Neutrophil (primary cell): ENCODE measurements around the gene MAGOH.

Experiments used
- H3K27ac ChIP-seq: fragments of 200-600 bp; sonication (generic); 2 replicates; pipeline ENCODE4 v1.5.1; 2016; ENCODE audit warnings: mild to moderate bottlenecking, moderate library complexity
- H3K27me3 ChIP-seq: fragments of 200-600 bp; sonication (generic); 2 replicates; pipeline ENCODE4 v1.6.0; 2016; ENCODE audit warnings: mild to moderate bottlenecking
- H3K36me3 ChIP-seq: fragments of 200-600 bp; sonication (generic); 2 replicates; pipeline ENCODE4 v1.5.1; 2017
- H3K4me1 ChIP-seq, 2 experiments: fragments of 200-600 bp in 1 of 2; sonication (generic) in 1 of 2; 1 replicate in 1 of 2; 2 replicates in 1 of 2; pipeline versions ENCODE4 v1.5.1 to v1.6.1; 2013 to 2016; ENCODE audit warnings: low read depth in 1 of 2, low read length in 1 of 2, mild to moderate bottlenecking in 1 of 2, moderate library complexity in 1 of 2; ENCODE audit not compliant: control insufficient read depth in 1 of 2, insufficient read depth in 1 of 2
- H3K4me3 ChIP-seq, 2 experiments: fragments of 200-600 bp in 1 of 2; sonication (generic) in 1 of 2; 1 replicate in 1 of 2; 2 replicates in 1 of 2; pipeline ENCODE4 v1.5.1; 2013 to 2016; ENCODE audit warnings: low read depth in 1 of 2, low read length in 1 of 2, mild to moderate bottlenecking in 1 of 2, moderate library complexity in 1 of 2
- H3K9me3 ChIP-seq: fragments of 200-600 bp; sonication (generic); 2 replicates; pipeline ENCODE4 v1.5.1; 2016
- TF ChIP-seq, protein P1 (sequence below): fragments of 200-600 bp; sonication (generic); IDR thresholded peaks from 2 replicates; pipeline ENCODE4 v1.5.1; 2016; ENCODE audit warnings: antibody characterized with exemption

Gene MAGOH

DNA sequence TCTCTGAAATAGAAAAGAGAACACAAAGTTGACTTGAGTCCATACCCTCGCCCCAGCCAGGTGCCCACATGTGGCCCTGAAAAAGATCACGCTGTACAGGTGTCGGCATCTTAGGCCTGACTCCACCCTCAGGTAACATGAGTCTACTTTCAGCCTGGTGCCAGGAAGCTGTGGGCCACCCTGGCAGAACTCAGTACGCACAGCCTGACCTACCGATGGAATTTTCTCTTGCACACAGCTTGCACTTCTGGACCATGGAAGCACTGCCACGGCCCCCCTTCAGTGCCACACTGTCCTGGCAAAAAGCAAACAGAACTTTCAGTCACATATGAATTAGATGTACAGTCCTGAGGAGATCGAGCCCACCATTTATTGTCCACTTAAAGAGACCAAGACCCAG is 20.1 kb downstream of the MAGOH start:
- H3K36me3 ChIP-seq = peaks cover 14% of the 10 kb centered on the region
- TF ChIP-seq, protein P1, sequence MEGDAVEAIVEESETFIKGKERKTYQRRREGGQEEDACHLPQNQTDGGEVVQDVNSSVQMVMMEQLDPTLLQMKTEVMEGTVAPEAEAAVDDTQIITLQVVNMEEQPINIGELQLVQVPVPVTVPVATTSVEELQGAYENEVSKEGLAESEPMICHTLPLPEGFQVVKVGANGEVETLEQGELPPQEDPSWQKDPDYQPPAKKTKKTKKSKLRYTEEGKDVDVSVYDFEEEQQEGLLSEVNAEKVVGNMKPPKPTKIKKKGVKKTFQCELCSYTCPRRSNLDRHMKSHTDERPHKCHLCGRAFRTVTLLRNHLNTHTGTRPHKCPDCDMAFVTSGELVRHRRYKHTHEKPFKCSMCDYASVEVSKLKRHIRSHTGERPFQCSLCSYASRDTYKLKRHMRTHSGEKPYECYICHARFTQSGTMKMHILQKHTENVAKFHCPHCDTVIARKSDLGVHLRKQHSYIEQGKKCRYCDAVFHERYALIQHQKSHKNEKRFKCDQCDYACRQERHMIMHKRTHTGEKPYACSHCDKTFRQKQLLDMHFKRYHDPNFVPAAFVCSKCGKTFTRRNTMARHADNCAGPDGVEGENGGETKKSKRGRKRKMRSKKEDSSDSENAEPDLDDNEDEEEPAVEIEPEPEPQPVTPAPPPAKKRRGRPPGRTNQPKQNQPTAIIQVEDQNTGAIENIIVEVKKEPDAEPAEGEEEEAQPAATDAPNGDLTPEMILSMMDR = no peak
- no peak overlapping the region for H3K4me3 ChIP-seq
- H3K4me1 ChIP-seq = peaks cover 29 to 30% of the 10 kb centered on the region in 2 experiments
- H3K9me3 ChIP-seq = no peaks in the 10 kb centered on the region
- no peak overlapping the region for H3K27ac ChIP-seq
- no peaks in the 10 kb centered on the region for H3K27me3 ChIP-seq

DNA sequence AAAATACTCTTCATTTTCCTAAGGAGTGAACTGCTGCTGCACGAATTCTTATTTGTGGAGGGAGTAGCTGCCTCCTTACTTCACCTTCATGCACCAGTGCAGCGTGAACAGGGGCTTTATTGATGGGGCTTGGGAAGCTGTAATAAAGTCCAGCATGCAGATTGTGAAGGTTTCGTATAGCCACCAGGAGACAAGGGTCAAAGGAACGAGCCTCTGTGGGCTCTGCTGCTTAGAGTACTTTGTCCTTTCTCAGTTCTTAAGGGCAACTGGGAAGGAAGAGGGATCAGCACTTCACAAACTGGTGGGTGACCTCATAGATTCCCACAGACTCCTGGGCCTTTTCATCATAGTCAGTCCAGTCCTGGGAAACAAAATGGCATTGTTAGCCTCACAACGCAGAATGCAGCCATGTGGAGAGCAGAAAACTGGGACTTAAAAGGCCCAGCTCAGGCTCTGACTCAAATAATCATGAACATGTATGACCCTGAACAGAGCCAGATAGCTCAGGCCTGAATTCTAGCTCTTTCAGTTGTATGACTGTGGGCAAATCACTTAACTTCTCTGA is 23.9 kb downstream of the MAGOH start:
- H3K27ac ChIP-seq = no peak overlapping the region
- H3K4me1 ChIP-seq = peaks cover 15 to 16% of the 10 kb centered on the region in 2 experiments
- H3K4me3 ChIP-seq = no peak overlapping the region
- TF ChIP-seq, protein P1 = no peak
- H3K9me3 ChIP-seq = no peaks in the 10 kb centered on the region
- peaks cover 44% of the 10 kb centered on the region for H3K36me3 ChIP-seq
- no peaks in the 10 kb centered on the region for H3K27me3 ChIP-seq

DNA sequence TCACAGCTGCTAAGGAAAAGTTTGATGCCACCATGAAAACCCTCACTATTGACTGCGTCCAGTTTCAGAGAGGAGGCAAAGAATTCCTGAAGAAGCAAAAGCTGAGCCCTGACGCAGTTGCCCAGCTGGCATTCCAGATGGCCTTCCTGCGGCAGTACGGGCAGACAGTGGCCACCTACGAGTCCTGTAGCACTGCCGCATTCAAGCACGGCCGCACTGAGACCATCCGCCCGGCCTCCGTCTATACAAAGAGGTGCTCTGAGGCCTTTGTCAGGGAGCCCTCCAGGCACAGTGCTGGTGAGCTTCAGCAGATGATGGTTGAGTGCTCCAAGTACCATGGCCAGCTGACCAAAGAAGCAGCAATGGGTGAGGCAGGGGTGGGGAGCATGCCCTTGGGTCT is 27.4 kb downstream of the MAGOH start:
- H3K9me3 ChIP-seq = no peaks in the 10 kb centered on the region
- TF ChIP-seq, protein P1 = no peak
- no peak overlapping the region for H3K4me3 ChIP-seq
- H3K27me3 ChIP-seq = no peaks in the 10 kb centered on the region
- H3K36me3 ChIP-seq = peaks cover 67% of the 10 kb centered on the region
- H3K4me1 ChIP-seq = peaks cover 3% of the 10 kb centered on the region in 2 experiments
- no peak overlapping the region for H3K27ac ChIP-seq

DNA sequence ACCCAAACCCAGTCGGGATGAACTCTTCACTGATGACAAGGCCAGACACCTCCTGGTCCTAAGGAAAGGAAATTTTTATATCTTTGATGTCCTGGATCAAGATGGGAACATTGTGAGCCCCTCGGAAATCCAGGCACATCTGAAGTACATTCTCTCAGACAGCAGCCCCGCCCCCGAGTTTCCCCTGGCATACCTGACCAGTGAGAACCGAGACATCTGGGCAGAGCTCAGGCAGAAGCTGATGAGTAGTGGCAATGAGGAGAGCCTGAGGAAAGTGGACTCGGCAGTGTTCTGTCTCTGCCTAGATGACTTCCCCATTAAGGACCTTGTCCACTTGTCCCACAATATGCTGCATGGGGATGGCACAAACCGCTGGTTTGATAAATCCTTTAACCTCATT is 28.0 kb downstream of the MAGOH start:
- Histone ChIP-seq H3K36me3 (peaks cover 71% of the 10 kb centered on the region), H3K9me3 (no peaks in the 10 kb centered on the region), H3K27ac (no peak overlapping the region), H3K27me3 (no peaks in the 10 kb centered on the region), H3K4me1 (no peaks in the 10 kb centered on the region), H3K4me3 (no peak overlapping the region)
- TF ChIP-seq, protein P1 = no peak

DNA sequence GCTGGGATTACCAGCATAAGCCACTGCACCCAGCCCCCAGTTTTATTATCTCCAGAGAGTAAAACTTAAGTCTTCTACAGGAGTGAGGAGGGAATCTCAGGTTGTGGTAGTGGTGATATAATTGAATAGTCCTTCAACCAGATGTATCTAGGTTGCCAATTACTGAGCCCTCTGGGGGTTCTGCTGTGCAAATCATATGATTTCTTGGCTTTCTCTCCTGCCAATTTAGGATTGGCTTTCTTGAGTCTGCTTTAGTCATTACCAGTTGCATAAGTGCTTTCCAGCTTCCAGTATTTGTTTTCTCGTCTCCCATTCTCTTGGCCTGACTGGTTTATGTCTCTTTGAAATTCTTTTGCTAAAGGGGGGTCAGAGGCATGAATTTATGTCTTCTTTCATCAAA is 30.6 kb downstream of the MAGOH start:
- H3K4me3 ChIP-seq = no peak overlapping the region
- H3K4me1 ChIP-seq = no peaks in the 10 kb centered on the region
- H3K27ac ChIP-seq = no peak overlapping the region
- no peaks in the 10 kb centered on the region for H3K27me3 ChIP-seq
- H3K9me3 ChIP-seq = no peaks in the 10 kb centered on the region
- TF ChIP-seq, protein P1 = no peak
- peaks cover 74% of the 10 kb centered on the region for H3K36me3 ChIP-seq
